HG02981 (cell line): Measurements from ENCODE around the gene LCE2C.
"Not testable (repeated sequence)": the region's sequence is repeated elsewhere in the genome, so short reads cannot be mapped to it uniquely, and the experiment has no call there.

Experiments used
- ATAC-seq: cut with Tn5 transposase; IDR thresholded peaks from one replicate; pipeline ENCODE4 v1.9.1; 2021; ENCODE audit warnings: mild to moderate bottlenecking, moderate library complexity; ENCODE audit not compliant: unreplicated experiment

Gene LCE2C, protein sequence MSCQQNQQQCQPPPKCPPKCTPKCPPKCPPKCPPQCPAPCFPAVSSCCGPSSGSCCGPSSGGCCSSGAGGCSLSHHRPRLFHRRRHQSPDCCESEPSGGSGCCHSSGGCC

DNA sequence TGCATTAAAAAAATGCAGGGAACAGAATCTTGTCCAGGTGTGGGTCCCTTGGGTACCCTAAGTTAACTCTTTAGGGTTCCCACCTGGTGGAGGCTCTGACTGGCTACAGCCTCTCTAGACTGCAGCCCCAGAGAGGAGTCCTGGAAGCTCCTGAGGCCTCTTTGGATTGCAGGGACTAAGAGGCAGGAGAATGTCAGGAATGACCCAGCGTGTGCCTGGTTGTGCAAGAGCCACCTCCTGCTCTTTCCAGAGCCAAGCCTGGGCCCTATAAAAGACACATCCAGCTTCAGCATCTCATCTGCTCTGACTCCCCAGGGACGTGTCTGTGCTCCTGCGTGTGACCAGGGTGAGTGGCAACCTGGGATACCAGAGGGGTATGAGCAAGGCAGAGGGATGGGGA lies at the start of gene LCE2C:
TSS of gene LCE2C (plus strand) at position 297 of the 400 bp plus-strand sequence. CDS start 737 bp downstream, outside the sequence.
- ATAC-seq: not testable (repeated sequence)

DNA sequence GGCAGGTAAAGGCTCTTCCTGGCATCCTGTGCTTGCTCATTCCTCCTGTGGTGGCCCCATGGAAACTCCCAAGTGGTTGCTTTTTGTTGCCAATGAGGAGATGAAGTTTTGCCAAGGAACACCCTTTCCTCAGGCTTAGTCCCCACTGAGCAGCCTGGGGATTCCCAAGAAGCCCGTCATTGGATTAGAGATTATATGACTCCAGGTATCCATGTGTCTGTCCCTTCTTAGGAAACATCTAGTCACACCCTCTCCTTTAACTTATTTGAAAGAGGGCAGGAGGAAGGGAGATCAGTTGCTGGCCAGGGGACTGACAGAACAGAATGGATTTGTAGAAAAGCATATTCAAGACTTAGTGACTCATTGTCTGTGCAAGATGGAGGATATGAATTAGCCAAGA lies 48.3 kb upstream of the LCE2C start:
- ATAC-seq: no peak

- ATAC-seq: no peak
Observed at GRCh38 chr1:152630596-152630995, 44.5 kb upstream of the LCE2C start.

GRCh38 chr1:152640351-152640750 lies 34.7 kb upstream of the LCE2C start:
- ATAC-seq: no peak

- ATAC-seq: no peak
Observed at GRCh38 chr1:152643945-152644344, 31.1 kb upstream of the LCE2C start.

- no peak for ATAC-seq
Observed at GRCh38 chr1:152645146-152645545, 29.9 kb upstream of the LCE2C start.

- no peak for ATAC-seq
Observed at GRCh38 chr1:152646656-152647055, 28.4 kb upstream of the LCE2C start.

DNA sequence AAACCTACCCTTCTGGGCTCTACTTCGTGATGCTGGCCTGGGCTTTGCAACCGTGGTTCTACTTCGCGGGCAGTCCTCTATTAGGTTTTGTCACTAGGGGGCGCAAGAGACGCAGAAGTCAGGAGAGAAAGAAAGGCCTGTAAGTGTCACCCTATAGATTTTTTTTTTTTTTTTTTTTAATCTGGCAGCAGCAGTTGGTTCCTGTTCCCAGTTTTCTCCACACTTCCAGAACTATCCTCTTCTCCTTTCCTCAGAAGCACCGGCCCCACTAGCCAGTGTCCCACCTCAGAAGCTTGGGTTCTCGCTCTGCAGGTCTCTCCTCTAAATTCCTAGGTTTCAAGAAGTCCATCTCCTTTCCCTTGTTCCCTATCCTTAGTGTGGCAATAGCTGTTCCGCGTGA lies 21.0 kb upstream of the LCE2C start:
- no peak for ATAC-seq

GRCh38 chr1:152656459-152656858 lies 18.6 kb upstream of the LCE2C start:
- no peak for ATAC-seq

DNA sequence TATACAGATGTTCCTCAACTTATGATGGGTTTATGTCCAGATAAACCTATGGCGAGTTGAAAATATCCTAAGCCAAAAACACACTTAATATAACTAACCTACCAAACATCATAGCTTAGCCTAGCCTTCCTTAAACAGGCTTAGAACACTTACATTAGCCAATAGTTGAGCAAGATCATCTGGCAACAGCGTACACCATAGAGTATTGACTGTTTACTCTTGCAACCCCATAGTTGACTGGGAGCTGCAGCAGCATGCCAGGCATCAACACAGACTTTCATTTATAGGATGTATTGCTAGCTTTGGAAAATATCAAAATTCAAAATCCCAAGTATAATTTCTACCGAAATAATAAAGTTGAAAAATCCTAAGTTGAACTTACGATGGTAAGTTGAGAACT lies 17.4 kb upstream of the LCE2C start:
- ATAC-seq: no peak

- ATAC-seq: no peak
Observed at GRCh38 chr1:152658649-152659048, 16.4 kb upstream of the LCE2C start.

DNA sequence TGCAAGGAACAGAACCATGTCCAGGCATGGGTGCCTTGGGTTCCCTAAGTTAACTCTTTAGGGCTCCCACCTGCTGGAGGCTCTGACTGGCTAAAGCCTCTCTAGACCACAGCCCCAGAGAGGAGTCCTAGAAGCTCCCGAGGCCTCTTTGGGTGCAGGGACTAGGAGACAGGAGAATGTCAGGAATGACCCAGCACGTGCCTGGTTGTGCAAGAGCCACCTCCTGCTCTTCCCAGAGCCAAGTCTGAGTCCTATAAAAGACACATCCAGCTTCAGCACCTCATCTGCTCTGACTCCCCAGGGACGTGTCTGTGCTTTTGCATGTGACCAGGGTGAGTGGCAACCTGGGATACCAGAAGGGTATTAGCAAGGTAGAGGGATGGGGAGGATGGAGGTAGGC lies 12.0 kb upstream of the LCE2C start, which contains the start of gene LCE2D:
TSS of gene LCE2D (plus strand) at position 283 of the 400 bp plus-strand sequence. CDS start 726 bp downstream, outside the sequence.
- ATAC-seq: no peak

DNA sequence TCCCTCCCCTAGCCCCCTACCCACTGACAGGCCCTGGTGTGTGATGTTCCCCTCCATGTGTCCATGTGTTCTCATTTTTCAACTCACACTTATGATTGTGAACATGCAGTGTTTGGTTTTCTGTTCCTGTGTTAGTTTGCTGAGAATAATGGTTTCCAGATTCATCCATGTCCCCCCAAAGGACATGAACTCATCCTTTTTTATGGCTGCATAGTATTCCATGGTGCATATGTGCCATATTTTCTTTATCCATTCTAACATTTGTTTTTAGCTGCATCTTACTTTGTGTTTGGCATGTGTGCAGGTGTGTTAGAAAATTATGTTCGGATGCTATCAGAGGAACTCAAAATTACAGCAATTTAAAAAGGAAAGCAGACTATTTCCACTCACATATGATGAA lies 8.9 kb upstream of the LCE2C start:
- ATAC-seq: not testable (repeated sequence)

- ATAC-seq: no peak
Observed at GRCh38 chr1:152667648-152668047, 7.4 kb upstream of the LCE2C start.

GRCh38 chr1:152673016-152673415 lies 2.1 kb upstream of the LCE2C start:
- no peak for ATAC-seq

- no peak for ATAC-seq
Observed at GRCh38 chr1:152679459-152679858, 4.4 kb downstream of the LCE2C start.

- no peak for ATAC-seq
Observed at GRCh38 chr1:152681616-152682015, 6.5 kb downstream of the LCE2C start.

GRCh38 chr1:152683846-152684245 lies 8.8 kb downstream of the LCE2C start:
- no peak for ATAC-seq

DNA sequence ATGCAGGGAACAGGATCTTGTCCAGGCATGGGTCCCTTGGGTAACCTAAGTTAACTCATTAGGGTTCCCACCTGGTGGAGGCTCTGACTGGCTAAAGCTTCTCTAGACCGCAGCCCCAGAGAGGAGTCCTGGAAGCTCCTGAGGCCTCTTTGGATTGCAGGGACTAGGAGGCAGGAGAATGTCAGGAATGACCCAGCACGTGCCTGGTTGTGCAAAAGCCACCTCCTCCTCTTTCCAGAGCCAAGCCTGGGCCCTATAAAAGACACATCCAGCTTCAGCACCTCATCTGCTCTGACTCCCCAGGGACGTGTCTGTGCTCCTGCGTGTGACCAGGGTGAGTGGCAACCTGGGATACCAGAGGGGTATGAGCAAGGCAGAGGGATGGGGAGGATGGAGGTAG lies 10.7 kb downstream of the LCE2C start, which contains the start of gene LCE2B:
TSS of gene LCE2B (plus strand) at position 301 of the 400 bp plus-strand sequence. CDS start 721 bp downstream, outside the sequence.
- not testable (repeated sequence) for ATAC-seq

GRCh38 chr1:152697701-152698600 lies 22.9 kb downstream of the LCE2C start, which contains the start of gene LCE2A:
Gene LCE2A, plus strand, starts transcription at chr1:152698345. Its CDS starts 557 bp downstream, at chr1:152698902.
- no peak for ATAC-seq

DNA sequence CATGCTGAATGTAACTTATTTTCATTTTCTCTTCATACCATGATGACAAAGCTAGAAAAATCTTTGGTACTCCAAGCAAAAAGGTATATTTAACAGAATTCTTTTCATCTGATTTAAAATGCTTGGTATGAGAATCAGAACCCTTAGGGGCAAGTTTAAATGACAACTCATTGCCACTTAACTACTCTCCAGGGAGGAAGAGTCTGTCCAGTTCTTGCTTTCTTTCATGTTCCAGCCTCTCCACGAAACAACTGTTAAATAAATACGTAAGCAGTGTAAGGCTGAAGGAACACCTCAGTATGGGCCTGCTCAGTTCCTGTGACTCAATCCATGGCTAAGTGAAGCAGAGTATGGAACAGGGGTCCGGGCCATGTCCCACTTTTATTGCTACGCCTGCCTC lies 24.7 kb downstream of the LCE2C start:
- no peak for ATAC-seq

DNA sequence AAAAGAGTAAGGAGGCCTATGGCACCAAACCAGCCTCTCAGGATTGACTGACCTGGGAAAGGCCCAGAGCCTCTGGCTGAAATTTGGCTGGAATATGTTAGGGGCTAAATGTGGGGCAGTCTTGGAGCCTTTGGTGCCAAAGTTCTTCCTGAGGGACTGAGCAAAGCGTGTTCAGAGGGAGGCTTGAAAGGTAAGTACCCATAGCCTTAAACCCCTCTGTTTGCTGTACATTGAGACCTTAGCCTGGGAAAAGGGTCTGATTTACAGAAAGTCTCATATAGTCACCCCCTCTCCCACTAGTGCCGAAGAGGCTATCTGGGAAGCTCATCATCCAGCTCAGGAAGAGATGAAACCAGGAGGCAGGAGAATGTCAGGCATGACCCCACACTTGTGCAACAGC lies 32.8 kb downstream of the LCE2C start, which contains the start of gene LCE4A:
TSS of gene LCE4A (plus strand) at position 301 of the 400 bp plus-strand sequence. CDS start 916 bp downstream, outside the sequence.
- no peak for ATAC-seq
